IMR-90 (cell line): ENCODE measurements around the gene CYB5RL. TPM values are rescaled to one million over a fixed set of nuclear protein-coding genes. Genes with fewer than 3 reads are reported as not detected.

Source experiments
- ATAC-seq: fragments of 200-7000 bp; cut with Tn5 transposase; 2 replicates; pipeline ENCODE4 v1.9.1; 2020; ENCODE audit warnings: low read depth, mild to moderate bottlenecking, moderate library complexity
- BruUV-seq: library from RNA; stranded (reverse); fragments of 400-500 nt; replicated peaks from 2 replicates; lab custom pipeline; 2021; lab: Mats Ljungman, UMichigan
- CTCF ChIA-PET: fragments of 300-600 bp; formaldehyde crosslinking; extraction: SDS; loops from one replicate; lab custom pipeline; 2021; ENCODE audit warnings: antibody characterized with exemption; lab: Yijun Ruan, JAX
- POLR2A ChIA-PET: fragments of 300-600 bp; sonication (Branson Sonifier 250); formaldehyde crosslinking; loops from one replicate; lab custom pipeline; 2022; ENCODE audit warnings: antibody characterized with exemption; ENCODE audit not compliant: unreplicated experiment; lab: Charles Lee
- DNase-seq: peaks from one replicate; pipeline ENCODE4 v3.0.0; 2013
- H2AFZ ChIP-seq: replicated peaks from 2 replicates; pipeline ENCODE3; 2013; ENCODE audit warnings: low read length, mild to moderate bottlenecking; ENCODE audit not compliant: poor library complexity
- H2AK5ac ChIP-seq: 2 replicates; pipeline ENCODE4 v1.6.1; 2013; ENCODE audit warnings: low read depth, low read length, inconsistent platforms
- H2AK9ac ChIP-seq: replicated peaks from 2 replicates; pipeline ENCODE3; 2013; ENCODE audit warnings: mild to moderate bottlenecking, low read depth, low read length, moderate library complexity; ENCODE audit not compliant: poor library complexity
- H2BK120ac ChIP-seq: 2 replicates; pipeline ENCODE4 v1.6.1; 2013; ENCODE audit warnings: low read depth, low read length, inconsistent platforms
- H2BK15ac ChIP-seq: 3 replicates; pipeline ENCODE4 v1.6.1; 2013; ENCODE audit warnings: low read depth, low read length, inconsistent platforms
- H2BK20ac ChIP-seq: 2 replicates; pipeline ENCODE4 v1.6.1; 2013; ENCODE audit warnings: low read depth, mild to moderate bottlenecking, inconsistent platforms, low read length, moderate library complexity
- H2BK5ac ChIP-seq: 2 replicates; pipeline ENCODE4 v1.6.1; 2013; ENCODE audit warnings: mild to moderate bottlenecking, low read depth, low read length, inconsistent platforms; ENCODE audit not compliant: poor library complexity, severe bottlenecking
- H3K14ac ChIP-seq: replicated peaks from 2 replicates; pipeline ENCODE4 v1.6.1; 2013; ENCODE audit warnings: low read depth, low read length, inconsistent platforms
- H3K18ac ChIP-seq: 2 replicates; pipeline ENCODE4 v1.6.1; 2013; ENCODE audit warnings: low read depth, low read length, control low read depth
- H3K23ac ChIP-seq: 2 replicates; pipeline ENCODE4 v1.6.1; 2013; ENCODE audit warnings: low read depth, low read length, inconsistent platforms
- H3K27ac ChIP-seq: 2 replicates; pipeline ENCODE4 v1.5.1; 2013; ENCODE audit warnings: mild to moderate bottlenecking, control low read depth, low read length; ENCODE audit not compliant: insufficient read depth
- H3K27me3 ChIP-seq: 2 replicates; pipeline ENCODE4 v1.6.1; 2013; ENCODE audit warnings: low read length; ENCODE audit not compliant: control insufficient read depth, insufficient read depth
- H3K36me3 ChIP-seq: 2 replicates; pipeline ENCODE4 v1.6.1; 2013; ENCODE audit warnings: low read length, mixed read lengths; ENCODE audit not compliant: control insufficient read depth, insufficient read depth
- H3K4ac ChIP-seq: 2 replicates; pipeline ENCODE4 v1.6.1; 2013; ENCODE audit warnings: low read depth, low read length, inconsistent platforms
- H3K4me1 ChIP-seq: 2 replicates; pipeline ENCODE4 v1.6.1; 2013; ENCODE audit warnings: low read length, mixed read lengths; ENCODE audit not compliant: control insufficient read depth, insufficient read depth
- H3K4me2 ChIP-seq: 2 replicates; pipeline ENCODE4 v1.6.1; 2013; ENCODE audit warnings: low read depth, mild to moderate bottlenecking, control low read depth, low read length, moderate library complexity
- H3K4me3 ChIP-seq: 2 replicates; pipeline ENCODE4 v1.5.1; 2013; ENCODE audit warnings: low read depth, mild to moderate bottlenecking, control low read depth, low read length, moderate library complexity; ENCODE audit not compliant: insufficient read depth
- H3K56ac ChIP-seq: 2 replicates; pipeline ENCODE4 v1.6.1; 2013; ENCODE audit warnings: low read length, inconsistent platforms; ENCODE audit not compliant: insufficient read depth; ENCODE audit errors: extremely low read depth
- H3K79me1 ChIP-seq, 2 experiments: 2 replicates each; pipeline ENCODE4 v1.6.1; 2013; ENCODE audit warnings: low read length in 2 of 2, inconsistent platforms in 1 of 2, low read depth in 1 of 2
- H3K9ac ChIP-seq: 2 replicates; pipeline ENCODE4 v1.6.1; 2013; ENCODE audit warnings: low read depth, low read length, control low read depth
- H3K9me1 ChIP-seq: 2 replicates; pipeline ENCODE4 v1.6.1; 2013; ENCODE audit warnings: low read length, inconsistent platforms; ENCODE audit not compliant: insufficient read depth
- H3K9me3 ChIP-seq: 2 replicates; pipeline ENCODE4 v1.6.1; 2013; ENCODE audit warnings: low read length; ENCODE audit not compliant: control insufficient read depth, insufficient read depth
- H4K20me1 ChIP-seq: 2 replicates; pipeline ENCODE4 v1.6.1; 2013; ENCODE audit warnings: low read length, inconsistent platforms; ENCODE audit not compliant: insufficient read depth
- H4K5ac ChIP-seq: 2 replicates; pipeline ENCODE4 v1.6.1; 2013; ENCODE audit warnings: mild to moderate bottlenecking, low read depth, low read length, control low read depth
- H4K8ac ChIP-seq, 2 experiments: 2 replicates each; pipeline ENCODE4 v1.6.1; 2013; ENCODE audit warnings: low read depth in 2 of 2, low read length in 2 of 2, control low read depth in 1 of 2, inconsistent platforms in 1 of 2
- H4K91ac ChIP-seq: 2 replicates; pipeline ENCODE4 v1.6.1; 2013; ENCODE audit warnings: low read depth, low read length, inconsistent platforms; ENCODE audit not compliant: insufficient read depth
- CHD1 ChIP-seq: IDR thresholded peaks from 2 replicates; pipeline ENCODE4 v1.6.1; 2012; ENCODE audit warnings: low read depth, low read length, improper control_type of control experiment
- NFE2L2 ChIP-seq: fragments of 150-350 bp; IDR thresholded peaks from 2 replicates; pipeline ENCODE4 v1.6.1; 2016; ENCODE audit warnings: low read depth, mild to moderate bottlenecking, low read length
- RAD21 ChIP-seq: IDR thresholded peaks from 2 replicates; pipeline ENCODE4 v1.6.1; 2012; ENCODE audit warnings: low read length, improper control_type of control experiment
- RFX5 ChIP-seq: IDR thresholded peaks from 2 replicates; pipeline ENCODE4 v1.8.0; 2012; ENCODE audit warnings: low read depth, mild to moderate bottlenecking, low read length, moderate library complexity
- WGBS, 2 experiments: methylation state at CpG; one replicate each; pipeline versions ENCODE4 v1.1.5 to v1.1.7; 2013; ENCODE audit warnings: missing lambda C conversion rate in 2 of 2; ENCODE audit not compliant: insufficient read length in 1 of 2; ENCODE audit errors: extremely low coverage in 2 of 2; 5-methylcytosine and 5-hydroxymethylcytosine counted together
- dilution Hi-C: fragments of 300-500 bp; cut with HindIII; formaldehyde crosslinking; loops from one replicate; pipeline ENCODE4 v1.14.3; 2018; ENCODE audit warnings: low sequenced_read_pairs; ENCODE audit not compliant: unreplicated experiment
- in situ Hi-C: fragments of 300-500 bp; cut with MboI; formaldehyde crosslinking; loops from 3 replicates; pipeline ENCODE4 v1.14.3; 2019; ENCODE audit warnings: low sequenced_read_pairs, inconsistent platforms, mixed read lengths
- intact Hi-C: fragments of 100-400 bp; cut with micrococcal nuclease; formaldehyde crosslinking; loops from 2 replicates; pipeline ENCODE4 v1.10.0; 2022
- polyA plus RNA-seq, 3 experiments: library from polyadenylated mRNA; depleted of rRNA; stranded (reverse); fragments of >200 nt; gene quantifications; 2 replicates each; pipeline ENCODE4 v1.2.3, GENCODE V29; 2012; ENCODE audit warnings: low replicate concordance in 1 of 3
- total RNA-seq: library from RNA; depleted of rRNA; stranded (reverse); fragments of >200 nt; gene quantifications from 2 replicates; pipeline ENCODE4 v1.2.3, GENCODE V29; 2012

Gene CYB5RL
- total and polyA plus RNA-seq, 2 of the 4 experiments (the other 2 are of a cell fraction), result 3.8 to 4.3 TPM

DNA sequence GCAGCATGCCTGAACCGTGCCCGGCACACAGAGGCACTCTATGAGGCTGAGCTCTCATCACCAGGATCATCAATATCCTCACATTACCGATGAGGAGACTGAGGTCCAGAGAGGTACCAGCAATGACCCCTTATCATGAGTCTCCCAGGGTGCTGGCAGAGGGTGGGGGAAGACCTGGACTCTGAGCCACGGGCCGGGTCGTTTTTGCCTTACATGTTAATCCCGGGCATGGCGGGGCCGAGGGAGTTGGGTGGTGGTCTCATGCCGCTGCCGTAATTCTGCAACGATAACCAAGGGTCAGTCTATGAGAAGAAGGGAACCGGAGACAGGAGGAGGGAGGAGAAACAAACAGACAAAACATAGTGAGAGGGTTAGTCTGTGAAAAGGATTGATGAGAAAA, 43.2 kb upstream of the CYB5RL start:
- BruUV-seq, result no TSS peak
- ChIA-PET POLR2A (no interaction called here), CTCF (no interaction called here)
- Histone ChIP-seq H3K4me2 (no peak overlapping the region), H2BK5ac (no peak overlapping the region), H4K20me1 (no peaks in the 10 kb centered on the region), H3K9me1 (0 out of 2 replicates have a peak, but pooled peaks cover 3% of the 10 kb centered on the region), H3K79me1 (peaks cover 4% of the 10 kb centered on the region in 2 experiments; a peak in 2 of 4 replicates), H4K91ac (no peak overlapping the region), H3K36me3 (peaks cover 74% of the 10 kb centered on the region), H2AFZ (no peak overlapping the region), H4K5ac (no peak overlapping the region), H3K27ac (no peak overlapping the region), H3K27me3 (no peaks in the 10 kb centered on the region), H4K8ac (no peak overlapping the region), H3K18ac (no peak overlapping the region), H3K56ac (no peak overlapping the region), H2BK15ac (no peak overlapping the region), H3K23ac (no peak overlapping the region), H3K4me1 (no peaks in the 10 kb centered on the region), H3K4me3 (no peak overlapping the region), H2AK5ac (no peak overlapping the region), H2BK20ac (no peak overlapping the region), H2AK9ac (no peak overlapping the region), H3K4ac (no peak overlapping the region), H2BK120ac (no peak overlapping the region), H3K9me3 (no peaks in the 10 kb centered on the region), H3K14ac (no peak overlapping the region), H3K9ac (no peak overlapping the region)
- dilution Hi-C loops, result no loop called here
- ATAC-seq, result no peak
- intact Hi-C loops, result no loop called here
- TF ChIP-seq RAD21 (no peak), CHD1 (no peak), NFE2L2 (no peak), RFX5 (no peak)
- in situ Hi-C loops, result no loop called here
- DNase-seq, result no peak
- WGBS, 2 experiments, result 100% methylated on average over 7 of the region's 13 CpGs; no CpG with 5 or more reads in 1 of the 2 experiments
